HG02943 (cell line): ENCODE measurements around the gene PRDM1.

ENCODE experiments used
- ATAC-seq: cut with Tn5 transposase; IDR thresholded peaks from one replicate; pipeline ENCODE4 v1.9.1; 2021; ENCODE audit warnings: mild to moderate bottlenecking, low read depth, moderate library complexity; ENCODE audit not compliant: unreplicated experiment

PRDM1 gene

DNA sequence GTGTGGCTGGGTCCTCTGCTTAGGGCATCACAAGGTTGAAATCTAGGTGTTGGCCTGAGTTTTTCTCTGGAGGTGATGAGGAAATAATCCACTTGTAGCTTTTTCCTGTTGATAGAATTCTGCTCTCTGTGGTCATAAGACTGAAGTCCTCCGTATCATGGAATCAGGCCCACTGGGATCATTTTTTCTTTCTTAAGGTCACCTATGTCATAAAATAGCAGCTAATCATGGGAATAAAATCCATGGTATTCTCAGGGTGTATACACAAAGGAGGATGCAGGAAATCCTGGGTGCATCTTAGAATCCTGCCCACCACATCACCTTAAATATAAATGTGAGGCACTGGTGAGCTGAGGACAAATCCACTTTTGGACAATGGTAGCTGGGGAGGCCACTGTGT, 72.7 kb downstream of the PRDM1 start:
- no peak for ATAC-seq
